ENCODE data around the gene PRDM1.

DNA sequence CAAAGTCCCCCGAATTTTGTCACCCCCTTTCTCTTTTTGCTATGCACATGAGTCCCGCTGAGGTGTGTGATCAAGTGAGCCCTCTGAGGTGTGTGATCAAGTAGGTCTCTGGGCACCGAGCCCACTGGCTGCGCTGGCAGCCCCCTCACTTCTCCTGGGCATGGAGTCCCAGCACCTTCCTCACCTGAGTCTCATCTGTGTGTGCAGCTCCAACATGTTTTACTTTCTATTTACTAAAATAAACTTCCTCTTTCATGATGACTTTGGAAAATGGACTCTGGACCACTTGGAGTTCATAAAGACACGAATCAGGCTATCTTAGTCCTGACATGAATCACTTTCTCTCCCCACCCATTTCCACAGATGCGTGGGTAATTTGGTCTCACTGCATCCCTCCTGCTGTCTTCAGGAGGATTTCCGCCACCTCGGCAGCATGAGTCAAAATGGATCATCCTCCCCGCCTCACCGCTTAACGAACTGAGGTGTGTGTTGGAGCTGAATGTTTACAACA lies 39.8 kb downstream of the PRDM1 start:
- TF ChIP-seq CTCF (conservative IDR thresholded peaks at IDR 0.05 in 1 of 2, IDR thresholded peaks at IDR 0.05 in 1 of 2; ENCODE audit: low read depth in 1 of 2, low read length in 2 of 2): no peak
- no peak for TF ChIP-seq EZH2 (IDR thresholded peaks at IDR 0.05; ENCODE audit: low read length, missing control alignments)
